Thymus (tissue), 11 donors: ENCODE measurements around the gene ANKEF1. TPM values are rescaled to one million over a fixed set of nuclear protein-coding genes. Genes with fewer than 3 reads are reported as not detected.

Experiments used
- DNase-seq, 9 donors: peaks; one replicate each; pipeline ENCODE4 v3.0.0-alpha.2; 2013; ENCODE audit warnings: low spot score in 9 of 9, low read depth in 6 of 9, missing footprints in 1 of 9
- H3K27ac ChIP-seq, 2 donors: one replicate each; pipeline ENCODE4 v1.5.1; 2013; ENCODE audit warnings: control low read depth in 1 of 2, low read depth in 1 of 2, low read length in 1 of 2, mild to moderate bottlenecking in 1 of 2, moderate library complexity in 1 of 2
- H3K27me3 ChIP-seq, 2 donors: one replicate each; pipeline ENCODE4 v1.5.1; 2013; ENCODE audit warnings: low read length in 1 of 2; ENCODE audit not compliant: control insufficient read depth in 2 of 2, insufficient read depth in 1 of 2
- H3K36me3 ChIP-seq, 2 donors: one replicate each; pipeline ENCODE4 v1.5.1; 2013; ENCODE audit warnings: low read length in 1 of 2, mild to moderate bottlenecking in 1 of 2, moderate library complexity in 1 of 2; ENCODE audit not compliant: control insufficient read depth in 2 of 2, insufficient read depth in 2 of 2
- H3K4me1 ChIP-seq, 2 donors: one replicate each; pipeline ENCODE4 v1.5.1; 2013; ENCODE audit warnings: low read length in 2 of 2; ENCODE audit not compliant: control insufficient read depth in 2 of 2, insufficient read depth in 2 of 2
- H3K4me3 ChIP-seq, 2 donors: one replicate each; pipeline ENCODE4 v1.5.1; 2013; ENCODE audit warnings: low read length in 2 of 2, control low read depth in 1 of 2, mild to moderate bottlenecking in 1 of 2
- H3K9me3 ChIP-seq, 2 donors: one replicate each; pipeline ENCODE4 v1.5.1; 2013; ENCODE audit warnings: low read length in 1 of 2, mild to moderate bottlenecking in 1 of 2; ENCODE audit not compliant: control insufficient read depth in 2 of 2, insufficient read depth in 1 of 2
- WGBS: extraction: QIAGEN DNeasy Blood & Tissue Kit; methylation state at CpG from one replicate; pipeline ENCODE4 v1.1.7; 2013; 5-methylcytosine and 5-hydroxymethylcytosine counted together
- polyA plus RNA-seq: library from polyadenylated mRNA; stranded (reverse); fragments of 200-250 nt; gene quantifications from one replicate; pipeline ENCODE4 v1.2.3, GENCODE V29; 2013
- total RNA-seq: library from RNA; stranded (reverse); fragments of 120-200 nt; gene quantifications from one replicate; pipeline ENCODE4 v1.2.4, GENCODE V29; 2013
- donor health status: healthy.

The ANKEF1 gene
- total and polyA plus RNA-seq, 2 donors, result 3.2 to 4.2 TPM

DNA sequence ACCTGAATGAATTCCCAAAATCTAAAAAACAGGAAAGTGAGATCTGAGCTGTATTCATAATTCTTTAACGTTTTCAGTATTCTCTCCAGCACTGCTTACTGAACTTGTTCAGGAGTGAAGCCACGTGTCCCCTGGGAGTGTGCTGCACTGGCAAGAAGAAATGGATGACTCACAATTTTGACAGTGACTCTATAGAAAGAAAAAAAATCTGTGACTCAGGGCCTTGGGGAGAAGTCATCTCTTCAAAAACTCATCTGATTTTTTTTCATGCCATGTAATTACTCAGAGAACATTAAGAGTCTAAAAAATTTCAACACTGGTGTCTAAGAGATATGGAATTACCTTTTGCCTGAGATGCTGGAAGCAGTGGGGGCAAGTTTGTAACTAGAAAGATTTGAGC, 39.7 kb downstream of the ANKEF1 start:
- Histone ChIP-seq H3K27ac (no peak overlapping the region), H3K4me1 (peaks cover 0 to 2% of the 10 kb centered on the region in 2 donors), H3K9me3 (no peaks in the 10 kb centered on the region), H3K27me3 (no peaks in the 10 kb centered on the region), H3K4me3 (no peak overlapping the region), H3K36me3 (no peaks in the 10 kb centered on the region)
- DNase-seq, result no peak
- 85% methylated on average over 2 of the region's 2 CpGs for WGBS

DNA sequence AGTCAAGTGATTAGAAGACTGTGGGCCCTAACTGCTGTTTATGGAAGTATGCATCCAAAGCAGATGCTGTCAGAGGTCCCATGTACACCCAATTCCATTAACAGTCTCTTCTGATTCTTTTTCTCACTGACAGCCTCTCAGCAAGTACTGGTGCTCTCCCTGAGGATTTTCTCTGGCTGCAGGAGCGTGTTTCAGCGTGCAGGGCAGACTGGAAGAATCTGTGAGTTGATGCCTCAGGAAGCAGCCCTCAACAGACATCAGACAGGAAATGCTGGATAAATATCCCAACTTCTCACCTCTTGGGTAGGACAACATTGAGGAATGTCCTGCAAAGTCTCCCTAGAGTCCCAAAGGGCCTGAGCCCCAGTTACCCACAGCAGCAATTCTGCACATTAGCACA, 40.8 kb downstream of the ANKEF1 start:
- H3K27ac ChIP-seq, result no peak overlapping the region
- peaks cover 0 to 2% of the 10 kb centered on the region in 2 donors for H3K4me1 ChIP-seq
- no peaks in the 10 kb centered on the region for H3K27me3 ChIP-seq
- H3K36me3 ChIP-seq, result no peaks in the 10 kb centered on the region
- 97% methylated on average over 2 of the region's 2 CpGs for WGBS
- H3K4me3 ChIP-seq, result no peak overlapping the region
- DNase-seq, result no peak
- no peaks in the 10 kb centered on the region for H3K9me3 ChIP-seq

DNA sequence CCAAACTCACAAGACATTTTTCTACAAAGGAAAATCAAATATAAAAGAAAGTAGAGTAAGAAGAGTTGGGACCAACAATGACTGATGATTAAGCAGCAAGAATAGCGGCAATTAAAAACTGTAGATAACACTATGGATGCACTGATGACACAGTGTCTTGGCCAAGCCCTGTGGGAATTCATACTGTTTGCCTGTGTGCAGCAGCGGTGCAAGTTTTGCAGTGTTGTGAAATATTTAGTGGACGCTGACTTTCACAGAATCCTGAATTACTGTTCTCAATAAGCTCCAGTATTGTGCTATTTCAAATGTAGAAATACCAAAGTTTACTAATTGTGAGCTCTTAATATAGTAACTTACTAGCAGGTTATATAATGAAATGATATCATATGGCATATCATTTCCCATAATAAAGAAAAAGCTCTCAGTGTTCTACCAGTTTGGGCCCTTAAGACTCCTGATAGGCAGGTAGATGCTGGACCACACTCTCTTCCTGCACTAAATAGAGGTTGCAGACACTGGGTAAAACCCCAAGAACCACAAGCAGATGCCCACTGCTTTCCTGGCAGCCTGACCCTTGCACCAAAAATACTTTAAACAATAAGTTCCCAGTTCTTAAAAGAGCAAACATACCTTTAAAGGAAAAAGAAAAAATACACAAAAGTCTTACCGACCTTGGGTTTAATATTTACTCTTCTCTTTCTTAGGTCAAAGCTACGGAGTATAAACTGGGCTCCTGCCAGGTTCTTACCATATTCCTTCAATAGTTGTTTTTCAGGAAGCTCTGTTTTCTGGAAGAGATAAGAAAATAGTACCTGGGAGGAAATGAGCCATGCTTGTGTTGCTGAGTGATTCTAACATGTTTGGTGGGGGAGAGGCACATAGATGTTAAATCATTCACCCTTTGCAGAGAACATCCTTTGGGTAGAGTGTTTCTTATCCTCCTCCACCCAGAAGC, 41.6 kb downstream of the ANKEF1 start:
- Histone ChIP-seq H3K9me3 (no peaks in the 10 kb centered on the region), H3K27ac (peak overlapping the region in 1 of 2 donors; percentile 20), H3K4me1 (peaks cover 0 to 2% of the 10 kb centered on the region in 2 donors), H3K36me3 (no peaks in the 10 kb centered on the region), H3K4me3 (no peak overlapping the region), H3K27me3 (no peaks in the 10 kb centered on the region)
- 61% methylated on average over 5 of the region's 5 CpGs for WGBS
- DNase-seq, result no peak

DNA sequence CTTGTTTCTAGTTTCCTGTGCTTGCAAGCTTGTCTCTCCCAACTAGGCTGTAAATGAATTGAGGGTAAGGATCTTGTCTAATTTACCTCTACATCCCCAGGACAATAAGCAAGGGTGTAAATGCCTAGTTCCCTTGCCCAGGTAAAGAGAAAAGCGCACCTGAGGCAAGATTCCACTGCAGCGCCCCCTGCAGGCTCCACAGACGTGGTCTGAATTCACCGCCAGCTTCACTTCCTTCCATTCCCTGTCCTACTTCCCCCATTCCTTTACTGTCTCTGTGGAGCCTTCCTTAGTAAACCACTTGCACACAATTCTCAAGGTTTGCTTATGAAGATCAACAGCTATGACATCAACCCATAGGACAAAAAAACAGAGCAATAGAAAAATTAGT, 42.3 kb downstream of the ANKEF1 start:
- DNase-seq, result no peak
- Histone ChIP-seq H3K27me3 (no peaks in the 10 kb centered on the region), H3K27ac (peak overlapping the region in 1 of 2 donors; percentile 20), H3K4me3 (no peak overlapping the region), H3K36me3 (no peaks in the 10 kb centered on the region), H3K9me3 (no peaks in the 10 kb centered on the region), H3K4me1 (peaks cover 0 to 2% of the 10 kb centered on the region in 2 donors)
- WGBS, result 49% methylated on average over 4 of the region's 4 CpGs

DNA sequence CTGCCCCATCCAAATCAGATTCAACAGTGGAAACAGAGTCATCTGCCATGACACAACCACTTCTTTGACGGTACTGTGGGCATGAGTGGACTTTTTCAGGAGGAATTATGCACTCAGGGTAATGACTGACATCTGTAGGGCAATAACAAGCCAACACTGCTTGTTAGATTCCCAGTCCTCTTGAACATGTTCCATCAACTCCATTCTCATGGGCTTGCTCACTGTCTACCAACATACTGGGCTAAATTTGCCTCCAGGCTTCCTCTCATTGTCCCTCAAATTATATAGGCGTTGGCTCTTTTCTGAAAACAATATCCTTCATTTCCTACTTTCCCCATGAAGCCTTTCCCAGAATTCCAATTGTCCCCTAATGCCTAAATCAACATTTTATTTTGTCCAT, 43.1 kb downstream of the ANKEF1 start:
- no peak overlapping the region for H3K4me3 ChIP-seq
- no peaks in the 10 kb centered on the region for H3K36me3 ChIP-seq
- no peaks in the 10 kb centered on the region for H3K27me3 ChIP-seq
- H3K9me3 ChIP-seq, result no peaks in the 10 kb centered on the region
- no peak overlapping the region for H3K27ac ChIP-seq
- WGBS, result 89% methylated on average over 2 of the region's 2 CpGs
- peaks cover 0 to 2% of the 10 kb centered on the region in 2 donors for H3K4me1 ChIP-seq
- no peak for DNase-seq

DNA sequence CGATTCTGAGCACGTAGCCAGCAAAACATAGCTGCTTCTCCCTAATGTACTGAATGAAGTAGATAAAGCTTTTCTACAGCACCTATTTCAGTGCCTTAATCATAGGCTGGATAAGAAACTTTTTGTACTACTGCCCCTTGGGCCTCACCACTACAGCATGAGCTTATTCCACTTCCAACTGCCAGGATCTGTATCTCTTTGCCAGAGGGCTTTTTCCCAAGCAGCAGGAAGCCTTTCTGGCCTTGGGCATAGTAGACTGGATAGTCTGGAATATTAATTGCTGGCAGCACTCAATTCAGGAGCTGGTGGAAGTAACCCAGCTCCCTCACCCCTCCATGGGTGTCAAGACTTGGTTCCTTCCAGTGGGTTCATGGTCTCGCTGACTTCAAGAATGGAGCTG, 43.6 kb downstream of the ANKEF1 start:
- no peaks in the 10 kb centered on the region for H3K36me3 ChIP-seq
- peaks cover 0 to 2% of the 10 kb centered on the region in 2 donors for H3K4me1 ChIP-seq
- no peaks in the 10 kb centered on the region for H3K27me3 ChIP-seq
- DNase-seq, result no peak
- no peaks in the 10 kb centered on the region for H3K9me3 ChIP-seq
- H3K27ac ChIP-seq, result no peak overlapping the region
- WGBS, result 96% methylated on average over 3 of the region's 3 CpGs
- H3K4me3 ChIP-seq, result no peak overlapping the region

DNA sequence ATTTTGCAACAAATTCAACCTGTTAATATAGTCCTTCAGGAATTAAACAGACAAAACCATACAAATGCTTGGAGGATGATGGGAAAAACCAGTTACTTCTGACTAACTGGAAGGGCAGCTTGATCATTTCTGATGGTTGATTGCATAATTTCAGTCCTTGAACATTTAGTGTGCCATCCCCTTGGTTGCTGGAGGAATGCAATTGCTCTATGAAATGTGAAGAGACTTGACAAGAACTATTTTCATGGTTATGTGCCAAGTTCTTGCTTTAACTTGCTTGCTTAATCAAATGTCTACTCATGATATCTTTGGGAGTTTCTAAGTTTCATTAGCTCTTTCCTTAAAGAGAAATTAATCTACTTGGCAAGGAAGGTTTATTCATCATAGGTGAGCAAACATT, 45.2 kb downstream of the ANKEF1 start:
- Histone ChIP-seq H3K4me1 (peaks cover 0 to 2% of the 10 kb centered on the region in 2 donors), H3K9me3 (no peaks in the 10 kb centered on the region), H3K27ac (no peak overlapping the region), H3K27me3 (no peaks in the 10 kb centered on the region), H3K4me3 (no peak overlapping the region), H3K36me3 (no peaks in the 10 kb centered on the region)
- DNase-seq, result peak in 1 of 9 donors; percentile 7

DNA sequence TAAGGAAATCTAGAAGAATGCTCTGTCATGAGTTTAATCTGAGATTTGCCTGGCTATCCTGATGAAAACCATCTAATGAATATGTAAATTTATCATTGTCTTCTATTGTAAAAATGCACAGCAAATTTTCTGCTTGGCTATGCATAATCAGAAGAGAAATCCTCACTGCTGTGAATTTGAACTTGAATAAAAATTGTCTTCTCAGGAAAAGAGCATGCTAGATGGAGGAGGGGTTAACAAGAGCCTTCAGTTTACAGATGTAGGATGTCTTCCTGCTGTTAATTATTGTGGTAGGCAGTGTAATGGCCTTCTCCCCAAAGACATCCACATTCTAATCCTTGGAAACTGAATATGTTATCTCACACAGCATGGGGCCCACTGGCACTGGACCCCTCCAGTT, 45.8 kb downstream of the ANKEF1 start:
- H3K4me3 ChIP-seq, result no peak overlapping the region
- no peak overlapping the region for H3K27ac ChIP-seq
- no peaks in the 10 kb centered on the region for H3K9me3 ChIP-seq
- no peak for DNase-seq
- no peaks in the 10 kb centered on the region for H3K36me3 ChIP-seq
- no peaks in the 10 kb centered on the region for H3K27me3 ChIP-seq
- H3K4me1 ChIP-seq, result peaks cover 0 to 2% of the 10 kb centered on the region in 2 donors

DNA sequence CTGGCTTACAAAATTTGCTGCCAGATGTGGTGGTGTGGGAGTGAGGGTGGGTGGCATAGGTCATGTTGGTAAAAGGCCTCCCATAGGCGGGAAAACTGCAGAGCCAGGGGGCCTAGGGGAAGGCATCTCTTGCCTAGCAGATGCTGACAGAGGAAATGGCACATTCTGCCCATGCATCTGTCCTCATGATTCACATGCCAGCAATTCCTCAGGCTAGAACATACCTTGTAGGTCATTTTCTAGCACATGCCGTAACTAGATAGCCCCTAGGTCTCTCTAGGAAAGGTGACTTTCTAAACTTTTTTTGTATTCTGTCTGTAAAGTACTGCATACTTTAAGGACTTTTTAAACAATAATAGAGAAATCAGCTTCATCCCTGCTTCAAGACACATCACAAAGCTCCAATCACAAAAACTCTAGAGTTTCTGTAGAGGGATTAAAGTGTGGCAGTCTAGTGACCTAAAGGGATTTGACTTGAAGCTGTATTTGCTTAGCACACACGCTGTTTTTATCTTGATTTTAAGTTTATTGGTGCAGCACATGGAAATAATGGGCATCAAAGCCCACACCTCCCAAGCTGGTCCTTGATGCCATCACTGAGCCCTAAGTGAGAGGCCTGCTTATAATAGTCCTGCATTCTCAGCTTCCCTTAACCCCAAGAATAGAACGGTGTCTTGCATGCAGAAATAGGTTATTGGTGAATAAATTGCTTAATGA, 55.2 kb downstream of the ANKEF1 start:
- no peak for DNase-seq
- H3K27ac ChIP-seq, result no peak overlapping the region
- no peaks in the 10 kb centered on the region for H3K9me3 ChIP-seq
- H3K4me3 ChIP-seq, result no peak overlapping the region
- 93% methylated on average over 4 of the region's 4 CpGs for WGBS
- H3K27me3 ChIP-seq, result no peaks in the 10 kb centered on the region
- H3K4me1 ChIP-seq, result no peaks in the 10 kb centered on the region
- no peaks in the 10 kb centered on the region for H3K36me3 ChIP-seq
